ENCODE data around the gene SSU72. TPM values are rescaled to one million over a fixed set of nuclear protein-coding genes. Genes with fewer than 3 reads are reported as not detected.

Gene SSU72
- polyA plus RNA-seq, 1 donor from 2014 or later, result 56.2 TPM

GRCh38 chr1:1565340-1565739, 9.3 kb downstream of the SSU72 start:
- H3K9me3 ChIP-seq (ENCODE audit: low read length), result no peaks in the 10 kb centered on the region
- no peaks in the 10 kb centered on the region for H3K27me3 ChIP-seq (ENCODE audit: insufficient read depth, low read depth, low read length)
- H3K4me3 ChIP-seq (ENCODE audit: low read length), result no peak overlapping the region
- H3K36me3 ChIP-seq (ENCODE audit: insufficient read depth, low read length), result peaks cover 7% of the 10 kb centered on the region
- no peak overlapping the region for H3K9ac ChIP-seq (ENCODE audit: low read length)
- TF ChIP-seq EZH2 (IDR thresholded peaks at IDR 0.05; ENCODE audit: borderline replicate concordance, insufficient read depth, low read length, poor library complexity, severe bottlenecking), result no peak
- H3K79me2 ChIP-seq (replicated peaks; ENCODE audit: insufficient read depth, low read length), result peaks cover 52% of the 10 kb centered on the region
- no peaks in the 10 kb centered on the region for H3K9me2 ChIP-seq (ENCODE audit: insufficient read depth, low read length)
- no peak overlapping the region for H3K4me2 ChIP-seq (ENCODE audit: low read length)
- no peak overlapping the region for H2AFZ ChIP-seq (ENCODE audit: low read depth, low read length)
- no peaks in the 10 kb centered on the region for H3F3A ChIP-seq (ENCODE audit: insufficient read depth, low read length, poor library complexity, severe bottlenecking)
- no peak overlapping the region for H3K27ac ChIP-seq (ENCODE audit: low read length)
- H4K20me1 ChIP-seq (ENCODE audit: insufficient read depth), result peaks cover 8% of the 10 kb centered on the region

- Histone ChIP-seq H3K27me3 (ENCODE audit: insufficient read depth, low read depth, low read length) (no peaks in the 10 kb centered on the region), H3K9me3 (ENCODE audit: low read length) (no peaks in the 10 kb centered on the region), H4K20me1 (ENCODE audit: insufficient read depth) (peaks cover under 1% of the 10 kb centered on the region), H3K9ac (ENCODE audit: low read length) (no peak overlapping the region), H3K36me3 (ENCODE audit: insufficient read depth, low read length) (peaks cover 7% of the 10 kb centered on the region), H3K27ac (ENCODE audit: low read length) (no peak overlapping the region), H3K79me2 (replicated peaks; ENCODE audit: insufficient read depth, low read length) (peaks cover 41% of the 10 kb centered on the region), H2AFZ (ENCODE audit: low read depth, low read length) (no peak overlapping the region), H3K4me2 (ENCODE audit: low read length) (no peak overlapping the region), H3K4me3 (ENCODE audit: low read length) (no peak overlapping the region), H3F3A (ENCODE audit: insufficient read depth, low read length, poor library complexity, severe bottlenecking) (no peaks in the 10 kb centered on the region), H3K9me2 (ENCODE audit: insufficient read depth, low read length) (no peaks in the 10 kb centered on the region)
- TF ChIP-seq TAF1 (IDR thresholded peaks at IDR 0.05; ENCODE audit: low read depth), result no peak
- TF ChIP-seq EP300 (conservative IDR thresholded peaks at IDR 0.05; ENCODE audit: poor library complexity, severe bottlenecking), result no peak
- TF ChIP-seq SMC3 (conservative IDR thresholded peaks at IDR 0.05; ENCODE audit: poor library complexity), result no peak
- no peak for TF ChIP-seq POLR2AphosphoS5 (IDR thresholded peaks at IDR 0.05)
- no peak for TF ChIP-seq EZH2 (IDR thresholded peaks at IDR 0.05; ENCODE audit: borderline replicate concordance, insufficient read depth, low read length, poor library complexity, severe bottlenecking)
- TF ChIP-seq REST (IDR thresholded peaks at IDR 0.05; ENCODE audit: borderline replicate concordance), result no peak
- no peak for TF ChIP-seq CTCF (IDR thresholded peaks at IDR 0.05; ENCODE audit: poor library complexity, severe bottlenecking)
- TF ChIP-seq MXI1 (conservative IDR thresholded peaks at IDR 0.05; ENCODE audit: poor library complexity, severe bottlenecking), result no peak
- no peak for TF ChIP-seq RAD21 (conservative IDR thresholded peaks at IDR 0.05)
Measured at GRCh38 chr1:1564268-1564667, 10.4 kb downstream of the SSU72 start.

GRCh38 chr1:1563688-1564087, 11.0 kb downstream of the SSU72 start:
- TF ChIP-seq POLR2AphosphoS5 (IDR thresholded peaks at IDR 0.05), result no peak
- no peak for TF ChIP-seq EP300 (conservative IDR thresholded peaks at IDR 0.05; ENCODE audit: poor library complexity, severe bottlenecking)
- TF ChIP-seq REST (IDR thresholded peaks at IDR 0.05; ENCODE audit: borderline replicate concordance), result no peak
- no peak for TF ChIP-seq CTCF (IDR thresholded peaks at IDR 0.05; ENCODE audit: poor library complexity, severe bottlenecking)
- TF ChIP-seq SMC3 (conservative IDR thresholded peaks at IDR 0.05; ENCODE audit: poor library complexity), result no peak
- no peak for TF ChIP-seq MXI1 (conservative IDR thresholded peaks at IDR 0.05; ENCODE audit: poor library complexity, severe bottlenecking)
- TF ChIP-seq RAD21 (conservative IDR thresholded peaks at IDR 0.05), result no peak
- no peak for TF ChIP-seq EZH2 (IDR thresholded peaks at IDR 0.05; ENCODE audit: borderline replicate concordance, insufficient read depth, low read length, poor library complexity, severe bottlenecking)
- no peak overlapping the region for H2AFZ ChIP-seq (ENCODE audit: low read depth, low read length)
- H3K27me3 ChIP-seq (ENCODE audit: insufficient read depth, low read depth, low read length), result no peaks in the 10 kb centered on the region
- H3K4me2 ChIP-seq (ENCODE audit: low read length), result no peak overlapping the region
- no peak overlapping the region for H3K27ac ChIP-seq (ENCODE audit: low read length)
- H3K4me3 ChIP-seq (ENCODE audit: low read length), result no peak overlapping the region
- no peaks in the 10 kb centered on the region for H3K9me2 ChIP-seq (ENCODE audit: insufficient read depth, low read length)
- H3K9me3 ChIP-seq (ENCODE audit: low read length), result no peaks in the 10 kb centered on the region
- H3K9ac ChIP-seq (ENCODE audit: low read length), result no peak overlapping the region
- peaks cover 37% of the 10 kb centered on the region for H3K79me2 ChIP-seq (replicated peaks; ENCODE audit: insufficient read depth, low read length)
- no peaks in the 10 kb centered on the region for H3F3A ChIP-seq (ENCODE audit: insufficient read depth, low read length, poor library complexity, severe bottlenecking)
- peaks cover 7% of the 10 kb centered on the region for H3K36me3 ChIP-seq (ENCODE audit: insufficient read depth, low read length)
- no peaks in the 10 kb centered on the region for H4K20me1 ChIP-seq (ENCODE audit: insufficient read depth)

All from neural cell (in vitro differentiated cells).